ENCODE measurements around the gene SLC10A1.

SLC10A1 gene

GRCh38 chr14:69770559-69770958, 26.5 kb downstream of the SLC10A1 start:
- no peak for TF ChIP-seq SIN3A (IDR thresholded peaks at IDR 0.05; ENCODE audit: borderline replicate concordance, insufficient read depth, low read length)
- TF ChIP-seq TAF1 (IDR thresholded peaks at IDR 0.05; ENCODE audit: borderline replicate concordance, insufficient read depth, low read length), result no peak
- no peak for TF ChIP-seq REST (IDR thresholded peaks at IDR 0.05; ENCODE audit: insufficient read depth in 1 of 2, low read depth in 2 of 2, low read length in 2 of 2)
- no peak for TF ChIP-seq POLR2AphosphoS5 (IDR thresholded peaks at IDR 0.05; ENCODE audit: low read depth, low read length)
- TF ChIP-seq FOXP2 (optimal IDR thresholded peaks at IDR 0.05; ENCODE audit: borderline replicate concordance, extremely low read depth, extremely low read length, insufficient read depth), result no peak

GRCh38 chr14:69769623-69770022, 27.4 kb downstream of the SLC10A1 start:
- TF ChIP-seq REST (IDR thresholded peaks at IDR 0.05; ENCODE audit: insufficient read depth in 1 of 2, low read depth in 2 of 2, low read length in 2 of 2), result no peak
- no peak for TF ChIP-seq FOXP2 (optimal IDR thresholded peaks at IDR 0.05; ENCODE audit: borderline replicate concordance, extremely low read depth, extremely low read length, insufficient read depth)
- no peak for TF ChIP-seq SIN3A (IDR thresholded peaks at IDR 0.05; ENCODE audit: borderline replicate concordance, insufficient read depth, low read length)
- no peak for TF ChIP-seq POLR2AphosphoS5 (IDR thresholded peaks at IDR 0.05; ENCODE audit: low read depth, low read length)
- TF ChIP-seq TAF1 (IDR thresholded peaks at IDR 0.05; ENCODE audit: borderline replicate concordance, insufficient read depth, low read length), result no peak

DNA sequence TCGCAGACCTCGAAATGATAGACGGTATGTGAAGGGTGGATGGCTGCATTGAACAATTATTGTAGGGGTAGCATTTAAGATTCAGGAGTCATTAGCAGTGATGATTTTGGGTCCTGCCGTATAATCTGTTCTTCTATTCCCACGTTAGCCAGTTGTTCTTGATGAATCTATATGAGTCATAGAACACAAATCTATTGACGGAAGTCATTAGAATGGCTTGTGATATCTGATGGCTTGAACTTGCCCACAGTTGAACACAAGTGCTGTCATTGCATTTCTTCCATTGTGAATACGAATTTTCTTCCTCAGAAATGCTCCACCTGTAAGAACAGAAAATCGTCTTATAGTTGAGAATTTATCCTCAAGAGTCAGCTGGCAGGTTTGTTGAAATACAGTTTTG, 28.2 kb downstream of the SLC10A1 start:
- TF ChIP-seq REST (IDR thresholded peaks at IDR 0.05; ENCODE audit: insufficient read depth in 1 of 2, low read depth in 2 of 2, low read length in 2 of 2) (no peak), SIN3A (IDR thresholded peaks at IDR 0.05; ENCODE audit: borderline replicate concordance, insufficient read depth, low read length) (no peak), TAF1 (IDR thresholded peaks at IDR 0.05; ENCODE audit: borderline replicate concordance, insufficient read depth, low read length) (no peak), POLR2AphosphoS5 (IDR thresholded peaks at IDR 0.05; ENCODE audit: low read depth, low read length) (no peak), FOXP2 (optimal IDR thresholded peaks at IDR 0.05; ENCODE audit: borderline replicate concordance, extremely low read depth, extremely low read length, insufficient read depth) (no peak)

DNA sequence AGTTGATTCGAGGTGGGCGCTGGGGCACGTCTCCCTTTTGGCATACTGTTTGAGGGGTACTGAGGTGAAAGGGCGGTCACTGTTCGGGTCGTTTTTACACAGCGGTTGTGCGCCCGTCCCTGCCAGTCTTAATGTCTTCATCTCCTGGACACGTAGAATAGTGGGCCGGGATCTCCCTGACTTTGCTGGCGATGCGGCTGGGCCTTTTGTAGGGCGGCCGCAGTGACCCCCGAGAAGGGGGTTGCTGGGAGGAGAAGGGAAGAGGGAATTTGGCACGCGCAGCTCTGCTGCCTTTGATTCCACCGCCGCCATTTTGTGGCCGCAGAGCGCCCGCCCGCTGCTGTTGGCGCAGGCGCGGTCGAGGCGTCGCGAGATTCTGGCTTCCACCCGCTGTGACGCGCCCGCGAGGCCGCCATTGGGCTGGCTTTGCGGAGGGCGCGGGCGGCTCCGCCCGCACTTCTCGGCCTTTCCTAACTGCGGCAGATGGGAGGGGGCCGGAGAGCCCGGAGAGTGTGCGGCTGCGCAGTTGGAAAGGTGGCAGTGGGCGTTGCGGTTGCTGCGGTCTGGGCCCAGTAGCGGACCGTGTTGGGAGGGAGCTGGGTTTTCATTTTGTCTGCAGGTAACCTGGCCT, 29.6 kb downstream of the SLC10A1 start:
- TF ChIP-seq SIN3A (IDR thresholded peaks at IDR 0.05; ENCODE audit: borderline replicate concordance, insufficient read depth, low read length) (no peak), REST (IDR thresholded peaks at IDR 0.05; ENCODE audit: insufficient read depth in 1 of 2, low read depth in 2 of 2, low read length in 2 of 2) (no peak), POLR2AphosphoS5 (IDR thresholded peaks at IDR 0.05; ENCODE audit: low read depth, low read length) (no peak), TAF1 (IDR thresholded peaks at IDR 0.05; ENCODE audit: borderline replicate concordance, insufficient read depth, low read length) (peak; percentile 75; the same call in 1 of the 2 replicates), FOXP2 (optimal IDR thresholded peaks at IDR 0.05; ENCODE audit: borderline replicate concordance, extremely low read depth, extremely low read length, insufficient read depth) (peak; percentile 45)
